Lung (tissue), 12 donors: ENCODE results near the gene COG6. TPM values are rescaled to one million over a fixed set of nuclear protein-coding genes. Genes with fewer than 3 reads are reported as not detected.
A peak's percentile ranks its signal among the peaks of the same experiment; 100 is the strongest.

Source experiments
- ATAC-seq: fragments of 200-7000 bp; cut with Tn5 transposase; one replicate; pipeline ENCODE4 v1.9.1; 2020; ENCODE audit warnings: moderate number of reproducible peaks; ENCODE audit not compliant: insufficient read depth, low FRiP score
- DNase-seq, 3 donors: peaks; one replicate each; pipeline ENCODE4 v3.0.0-alpha.2; 2013 to 2017
- H3K27ac ChIP-seq, 2 donors: one replicate each; pipeline ENCODE4 v1.5.1; 2013; ENCODE audit warnings: mild to moderate bottlenecking in 2 of 2, moderate library complexity in 2 of 2, control low read depth in 1 of 2, inconsistent platforms in 1 of 2, low read depth in 1 of 2, low read length in 1 of 2
- H3K27me3 ChIP-seq, 3 donors: one replicate each; pipeline ENCODE4 v1.5.1; 2013; ENCODE audit warnings: low read length in 2 of 3; ENCODE audit not compliant: control insufficient read depth in 3 of 3, insufficient read depth in 3 of 3
- H3K36me3 ChIP-seq, 4 donors: one replicate each; pipeline ENCODE4 v1.5.1; 2013; ENCODE audit warnings: low read length in 4 of 4, mild to moderate bottlenecking in 1 of 4, moderate library complexity in 1 of 4; ENCODE audit not compliant: control insufficient read depth in 4 of 4, insufficient read depth in 4 of 4
- H3K4me1 ChIP-seq, 5 donors: one replicate each; pipeline ENCODE4 v1.5.1; 2013; ENCODE audit warnings: low read length in 5 of 5, mild to moderate bottlenecking in 2 of 5, moderate library complexity in 1 of 5; ENCODE audit not compliant: control insufficient read depth in 5 of 5, insufficient read depth in 5 of 5
- H3K4me3 ChIP-seq: one replicate; pipeline ENCODE4 v1.5.1; 2013; ENCODE audit warnings: mild to moderate bottlenecking, control low read depth, moderate library complexity
- H3K9ac ChIP-seq, 2 donors: one replicate each; pipeline ENCODE4 v1.5.1; 2013; ENCODE audit warnings: low read length in 2 of 2, control low read depth in 1 of 2; ENCODE audit not compliant: insufficient read depth in 1 of 2
- H3K9me3 ChIP-seq, 4 donors: one replicate each; pipeline ENCODE4 v1.5.1; 2013; ENCODE audit warnings: low read length in 3 of 4, mild to moderate bottlenecking in 1 of 4, moderate library complexity in 1 of 4; ENCODE audit not compliant: control insufficient read depth in 4 of 4, insufficient read depth in 3 of 4
- CTCF ChIP-seq: IDR thresholded peaks from 2 replicates; pipeline ENCODE4 v1.5.1; 2012; ENCODE audit warnings: mild to moderate bottlenecking; ENCODE audit errors: control extremely low read depth, extremely low read depth
- WGBS, 2 donors: extraction: QIAGEN DNeasy Blood & Tissue Kit; methylation state at CpG; one replicate each; pipeline ENCODE4 v1.1.7; 2013; 5-methylcytosine and 5-hydroxymethylcytosine counted together
- polyA plus RNA-seq, 2 donors: library from polyadenylated mRNA; stranded (reverse); fragments of 200-250 nt; gene quantifications; one replicate each; pipeline ENCODE4 v1.2.1, GENCODE V29; 2013
- total RNA-seq, 2 donors: library from RNA; depleted of rRNA in 1 of 2; stranded (reverse); fragments of >200 nt in 1 of 2; gene quantifications; one replicate each; pipeline ENCODE4 v1.2.1, GENCODE V29; 2014 to 2021
- donor health status: control.
- donor health status: control.
- donor health status: Bipolar disorder and iron deficiency.
- donor health status: healthy.
- donor health status: DM: yes; HTN: yes; CAD: no.

Gene COG6
- total and polyA plus RNA-seq, 4 donors, result 7.0 to 66.1 (median 17.8) TPM

GRCh38 chr13:39676315-39676876 is 20.9 kb downstream of the COG6 start:
- Histone ChIP-seq H3K27me3 (no peaks in the 10 kb centered on the region), H3K4me1 (no peaks in the 10 kb centered on the region), H3K27ac (no peak overlapping the region), H3K36me3 (peaks cover 7 to 30% (median 15%) of the 10 kb centered on the region in 4 donors), H3K9me3 (peaks cover 0 to 3% (median 0%) of the 10 kb centered on the region in 4 donors), H3K9ac (no peak overlapping the region), H3K4me3 (no peak overlapping the region)
- no peak for TF ChIP-seq CTCF
- ATAC-seq (no peak), DNase-seq (peak in 2 of 3 donors; percentile 67 to 72)
- 96 to 98% methylated on average over 1 of the region's 1 CpG for WGBS, 2 donors

GRCh38 chr13:39682310-39682709 is 26.8 kb downstream of the COG6 start:
- no peak for TF ChIP-seq CTCF
- Histone ChIP-seq H3K36me3 (peaks cover 7 to 27% (median 19%) of the 10 kb centered on the region in 4 donors), H3K4me3 (no peak overlapping the region), H3K9ac (no peak overlapping the region), H3K27ac (no peak overlapping the region), H3K9me3 (peaks cover 0 to 3% (median 0%) of the 10 kb centered on the region in 4 donors), H3K4me1 (no peaks in the 10 kb centered on the region), H3K27me3 (no peaks in the 10 kb centered on the region)
- ATAC-seq (no peak), DNase-seq (no peak)
- 95 to 97% methylated on average over 2 of the region's 2 CpGs for WGBS, 2 donors

GRCh38 chr13:39682788-39683187 is 27.3 kb downstream of the COG6 start:
- peaks cover 7 to 30% (median 20%) of the 10 kb centered on the region in 4 donors for H3K36me3 ChIP-seq
- peaks cover 0 to 3% (median 0%) of the 10 kb centered on the region in 4 donors for H3K9me3 ChIP-seq
- WGBS, 2 donors, result 74 to 91% methylated on average over 2 of the region's 2 CpGs
- H3K4me3 ChIP-seq, result no peak overlapping the region
- no peaks in the 10 kb centered on the region for H3K27me3 ChIP-seq
- no peaks in the 10 kb centered on the region for H3K4me1 ChIP-seq
- ATAC-seq, result no peak
- no peak for TF ChIP-seq CTCF
- DNase-seq, result no peak
- no peak overlapping the region for H3K27ac ChIP-seq
- H3K9ac ChIP-seq, result no peak overlapping the region
